ENCODE results near the gene ACTR6. TPM values are rescaled to one million over a fixed set of nuclear protein-coding genes. Genes with fewer than 3 reads are reported as not detected.

Gene ACTR6
- total RNA-seq, 1 donor from 2014 or later, result 13.7 TPM

- DNase-seq (ENCODE audit: low read depth) (peak; percentile 97), FAIRE-seq (no peak)
- Histone ChIP-seq H3K4me3 (ENCODE audit: low read depth, low read length) (no peak overlapping the region), H3K27me3 (ENCODE audit: control insufficient read depth, insufficient read depth, low read length) (no peaks in the 10 kb centered on the region), H3K36me3 (ENCODE audit: control insufficient read depth, insufficient read depth, low read length) (no peaks in the 10 kb centered on the region)
- TF ChIP-seq CTCF (IDR thresholded peaks at IDR 0.05; ENCODE audit: insufficient read depth, low read length, severe bottlenecking), result no peak
Observed at GRCh38 chr12:100197486-100197885, 3.1 kb upstream of the ACTR6 start.

GRCh38 chr12:100199023-100199346 is 1.6 kb upstream of the ACTR6 start:
- H3K4me3 ChIP-seq (ENCODE audit: low read depth, low read length), result peak overlapping the region; percentile 56
- no peaks in the 10 kb centered on the region for H3K36me3 ChIP-seq (ENCODE audit: control insufficient read depth, insufficient read depth, low read length)
- TF ChIP-seq CTCF (IDR thresholded peaks at IDR 0.05; ENCODE audit: insufficient read depth, low read length, severe bottlenecking), result no peak
- no peaks in the 10 kb centered on the region for H3K27me3 ChIP-seq (ENCODE audit: control insufficient read depth, insufficient read depth, low read length)
- FAIRE-seq, result no peak
- DNase-seq (ENCODE audit: low read depth), result no peak

- FAIRE-seq, result no peak
- peak; percentile 15 for DNase-seq (ENCODE audit: low read depth)
- no peak for TF ChIP-seq CTCF (IDR thresholded peaks at IDR 0.05; ENCODE audit: insufficient read depth, low read length, severe bottlenecking)
- no peaks in the 10 kb centered on the region for H3K36me3 ChIP-seq (ENCODE audit: control insufficient read depth, insufficient read depth, low read length)
- peak overlapping the region; percentile 56 for H3K4me3 ChIP-seq (ENCODE audit: low read depth, low read length)
- no peaks in the 10 kb centered on the region for H3K27me3 ChIP-seq (ENCODE audit: control insufficient read depth, insufficient read depth, low read length)
Observed at GRCh38 chr12:100199347-100200149, 1.1 kb upstream of the ACTR6 start.

GRCh38 chr12:100201604-100202423 is 1.2 kb downstream of the ACTR6 start:
- FAIRE-seq (no peak), DNase-seq (ENCODE audit: low read depth) (no peak)
- Histone ChIP-seq H3K27me3 (ENCODE audit: control insufficient read depth, insufficient read depth, low read length) (no peaks in the 10 kb centered on the region), H3K4me3 (ENCODE audit: low read depth, low read length) (peak overlapping the region; percentile 56), H3K36me3 (ENCODE audit: control insufficient read depth, insufficient read depth, low read length) (no peaks in the 10 kb centered on the region)
- TF ChIP-seq CTCF (IDR thresholded peaks at IDR 0.05; ENCODE audit: insufficient read depth, low read length, severe bottlenecking), result no peak

- no peak for TF ChIP-seq CTCF (IDR thresholded peaks at IDR 0.05; ENCODE audit: insufficient read depth, low read length, severe bottlenecking)
- H3K36me3 ChIP-seq (ENCODE audit: control insufficient read depth, insufficient read depth, low read length), result peaks cover 5% of the 10 kb centered on the region
- H3K27me3 ChIP-seq (ENCODE audit: control insufficient read depth, insufficient read depth, low read length), result no peaks in the 10 kb centered on the region
- DNase-seq (ENCODE audit: low read depth) (no peak), FAIRE-seq (no peak)
- H3K4me3 ChIP-seq (ENCODE audit: low read depth, low read length), result no peak overlapping the region
Observed at GRCh38 chr12:100207311-100207710, 6.7 kb downstream of the ACTR6 start.
